ENCODE data around the gene LEMD2.

The LEMD2 gene

GRCh38 chr6:33744001-33744848 lies 44.7 kb downstream of the LEMD2 start:
- peaks cover 5% of the 10 kb centered on the region for H3K27me3 Mint-ChIP-seq (ENCODE audit: low read depth)

GRCh38 chr6:33742837-33743236 lies 46.1 kb downstream of the LEMD2 start:
- H3K27ac Mint-ChIP-seq, result no peak overlapping the region
- no peak for DNase-seq (ENCODE audit: low spot score)
- H3K9me3 Mint-ChIP-seq, result no peaks in the 10 kb centered on the region
- H3K27me3 Mint-ChIP-seq (ENCODE audit: low read depth), result peaks cover 5% of the 10 kb centered on the region
- no peak overlapping the region for H3K4me3 Mint-ChIP-seq
- H3K36me3 Mint-ChIP-seq (ENCODE audit: low read depth), result no peaks in the 10 kb centered on the region
- H3K4me1 Mint-ChIP-seq (ENCODE audit: low read depth), result no peaks in the 10 kb centered on the region

More at GRCh38 chr6:33744001-33744848, 44.7 kb downstream of the LEMD2 start:
- H3K36me3 Mint-ChIP-seq (ENCODE audit: low read depth), result no peaks in the 10 kb centered on the region
- H3K4me1 Mint-ChIP-seq (ENCODE audit: low read depth), result no peaks in the 10 kb centered on the region
- H3K4me3 Mint-ChIP-seq, result no peak overlapping the region
- DNase-seq (ENCODE audit: low spot score), result peak; percentile 56
- H3K9me3 Mint-ChIP-seq, result no peaks in the 10 kb centered on the region
- H3K27ac Mint-ChIP-seq, result no peak overlapping the region

- H3K4me3 Mint-ChIP-seq, result no peak overlapping the region
- no peaks in the 10 kb centered on the region for H3K4me1 Mint-ChIP-seq (ENCODE audit: low read depth)
- no peak for DNase-seq (ENCODE audit: low spot score)
- H3K27ac Mint-ChIP-seq, result no peak overlapping the region
- no peaks in the 10 kb centered on the region for H3K9me3 Mint-ChIP-seq
- no peaks in the 10 kb centered on the region for H3K36me3 Mint-ChIP-seq (ENCODE audit: low read depth)
- peaks cover 5% of the 10 kb centered on the region for H3K27me3 Mint-ChIP-seq (ENCODE audit: low read depth)
Measured at GRCh38 chr6:33742092-33742491, 46.8 kb downstream of the LEMD2 start.

GRCh38 chr6:33740794-33741193 lies 48.1 kb downstream of the LEMD2 start:
- no peak for DNase-seq (ENCODE audit: low spot score)
- no peaks in the 10 kb centered on the region for H3K36me3 Mint-ChIP-seq (ENCODE audit: low read depth)
- H3K9me3 Mint-ChIP-seq, result no peaks in the 10 kb centered on the region
- no peaks in the 10 kb centered on the region for H3K4me1 Mint-ChIP-seq (ENCODE audit: low read depth)
- H3K4me3 Mint-ChIP-seq, result no peak overlapping the region
- no peak overlapping the region for H3K27ac Mint-ChIP-seq
- H3K27me3 Mint-ChIP-seq (ENCODE audit: low read depth), result peaks cover 5% of the 10 kb centered on the region

GRCh38 chr6:33740204-33740608 lies 48.7 kb downstream of the LEMD2 start:
- no peak overlapping the region for H3K27ac Mint-ChIP-seq
- no peaks in the 10 kb centered on the region for H3K36me3 Mint-ChIP-seq (ENCODE audit: low read depth)
- H3K4me1 Mint-ChIP-seq (ENCODE audit: low read depth), result no peaks in the 10 kb centered on the region

DNA sequence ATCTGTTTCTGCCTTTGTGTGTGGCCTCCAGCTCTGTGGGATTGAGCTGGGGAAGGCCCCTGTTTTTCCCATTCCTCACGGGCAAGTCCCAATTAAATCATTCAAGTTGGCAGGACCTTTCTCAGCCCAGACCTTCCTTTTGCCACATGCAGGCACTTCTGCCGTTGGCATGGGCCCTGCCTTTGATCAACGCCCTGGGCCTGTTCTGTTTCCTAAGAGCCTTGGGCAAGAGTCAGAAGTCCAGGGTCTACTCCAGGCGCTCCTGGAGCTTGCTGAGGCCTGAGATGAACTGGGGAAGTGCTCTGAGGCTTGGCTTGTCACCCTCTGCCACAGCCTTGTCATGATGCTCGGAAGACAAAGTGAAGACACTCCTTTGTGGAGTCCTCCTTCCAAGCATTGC lies 49.4 kb downstream of the LEMD2 start:
- Mint-ChIP-seq H3K9me3 (no peaks in the 10 kb centered on the region), H3K4me3 (no peak overlapping the region), H3K27me3 (ENCODE audit: low read depth) (peaks cover 5% of the 10 kb centered on the region), H3K27ac (no peak overlapping the region), H3K4me1 (ENCODE audit: low read depth) (no peaks in the 10 kb centered on the region), H3K36me3 (ENCODE audit: low read depth) (no peaks in the 10 kb centered on the region)
- DNase-seq (ENCODE audit: low spot score), result no peak

More at GRCh38 chr6:33740204-33740608, 48.7 kb downstream of the LEMD2 start:
- Mint-ChIP-seq H3K9me3 (no peaks in the 10 kb centered on the region), H3K27me3 (ENCODE audit: low read depth) (peaks cover 5% of the 10 kb centered on the region), H3K4me3 (no peak overlapping the region)
- no peak for DNase-seq (ENCODE audit: low spot score)

DNA sequence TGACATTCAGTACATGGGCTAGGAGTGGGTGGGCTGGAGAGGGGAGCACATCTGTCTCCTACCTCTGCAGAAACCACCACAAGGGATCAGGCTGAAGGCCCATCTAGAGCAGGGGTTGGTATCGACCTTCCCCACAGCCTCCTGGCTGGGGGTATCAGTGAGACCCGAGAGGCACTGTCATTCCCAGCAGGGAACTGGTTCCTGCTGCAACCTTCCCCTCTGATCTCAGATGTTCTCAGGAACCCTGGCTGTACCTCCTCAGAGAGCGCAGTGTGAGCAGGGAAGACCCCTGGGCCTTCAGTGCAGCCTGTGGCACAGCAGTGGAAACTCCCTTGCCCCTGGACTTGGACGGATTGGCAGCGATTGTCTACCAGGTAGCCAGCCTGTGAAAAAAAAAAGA lies 50.1 kb downstream of the LEMD2 start:
- H3K4me1 Mint-ChIP-seq (ENCODE audit: low read depth), result no peaks in the 10 kb centered on the region

GRCh38 chr6:33738153-33738552 lies 50.8 kb downstream of the LEMD2 start:
- Mint-ChIP-seq H3K4me3 (no peak overlapping the region), H3K27me3 (ENCODE audit: low read depth) (peaks cover 5% of the 10 kb centered on the region), H3K4me1 (ENCODE audit: low read depth) (no peaks in the 10 kb centered on the region), H3K27ac (no peak overlapping the region), H3K36me3 (ENCODE audit: low read depth) (no peaks in the 10 kb centered on the region), H3K9me3 (no peaks in the 10 kb centered on the region)
- no peak for DNase-seq (ENCODE audit: low spot score)

More for the DNA sequence above, 50.1 kb downstream of the LEMD2 start:
- Mint-ChIP-seq H3K9me3 (no peaks in the 10 kb centered on the region), H3K27me3 (ENCODE audit: low read depth) (peaks cover 5% of the 10 kb centered on the region), H3K4me3 (no peak overlapping the region), H3K36me3 (ENCODE audit: low read depth) (no peaks in the 10 kb centered on the region), H3K27ac (no peak overlapping the region)
- DNase-seq (ENCODE audit: low spot score), result no peak

DNA sequence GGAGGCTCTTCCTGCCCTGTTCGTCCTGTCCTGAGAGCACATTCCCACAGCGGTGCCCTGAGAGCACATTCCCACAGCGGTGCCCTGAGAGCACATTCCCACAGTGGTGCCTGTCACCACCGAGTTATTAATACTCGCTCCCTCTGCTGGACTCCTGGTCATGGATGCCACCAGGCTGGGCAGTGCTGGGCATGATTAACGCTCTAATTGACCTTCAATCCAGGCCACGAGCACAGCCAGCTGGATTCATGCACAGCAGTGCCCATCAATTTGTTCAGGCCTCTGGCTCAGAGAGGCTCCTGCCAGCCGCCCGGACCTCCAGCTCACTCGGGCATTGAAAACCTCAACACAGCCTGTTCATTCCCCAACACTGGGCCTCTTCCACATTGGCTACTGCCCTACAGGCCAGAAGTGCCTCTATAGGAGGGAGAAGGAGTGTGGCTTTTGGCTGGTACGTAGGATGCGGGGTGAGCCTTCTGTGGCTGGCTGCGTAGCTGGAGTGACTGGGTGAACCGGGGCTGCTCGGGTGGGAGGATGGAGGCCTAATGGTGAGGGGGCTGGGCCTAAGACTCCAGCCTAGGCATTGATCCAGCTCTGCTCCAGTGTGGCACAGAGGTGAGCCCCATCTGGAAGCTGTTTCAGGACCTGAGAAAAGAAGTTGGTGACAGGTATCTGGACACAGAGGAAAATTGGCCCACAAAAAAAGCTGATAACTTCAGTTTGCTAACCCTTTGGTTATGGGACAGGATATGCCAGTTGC lies 51.5 kb downstream of the LEMD2 start:
- Mint-ChIP-seq H3K36me3 (ENCODE audit: low read depth) (no peaks in the 10 kb centered on the region), H3K4me1 (ENCODE audit: low read depth) (no peaks in the 10 kb centered on the region), H3K27ac (no peak overlapping the region), H3K9me3 (no peaks in the 10 kb centered on the region), H3K27me3 (ENCODE audit: low read depth) (no peaks in the 10 kb centered on the region), H3K4me3 (no peak overlapping the region)
- no peak for DNase-seq (ENCODE audit: low spot score)

GRCh38 chr6:33735216-33735615 lies 53.7 kb downstream of the LEMD2 start:
- Mint-ChIP-seq H3K9me3 (no peaks in the 10 kb centered on the region), H3K27me3 (ENCODE audit: low read depth) (no peaks in the 10 kb centered on the region), H3K4me3 (no peak overlapping the region), H3K36me3 (ENCODE audit: low read depth) (no peaks in the 10 kb centered on the region), H3K27ac (no peak overlapping the region), H3K4me1 (ENCODE audit: low read depth) (no peaks in the 10 kb centered on the region)
- DNase-seq (ENCODE audit: low spot score), result no peak

DNA sequence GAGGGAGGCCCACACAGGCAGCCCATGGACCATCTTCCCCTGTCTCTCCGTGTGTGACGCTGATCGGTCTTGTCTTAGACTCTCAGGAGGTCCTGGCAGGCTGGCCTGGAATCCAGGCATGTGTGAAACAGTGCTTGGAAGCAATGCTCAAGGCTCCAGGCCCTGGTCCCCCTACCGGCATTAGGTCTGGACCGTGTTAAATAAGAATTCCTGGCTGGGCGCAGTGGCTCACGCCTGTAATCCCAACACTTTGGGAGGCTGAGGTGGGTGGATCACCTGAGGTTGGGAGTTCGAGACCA lies 55.3 kb downstream of the LEMD2 start:
- no peaks in the 10 kb centered on the region for H3K27me3 Mint-ChIP-seq (ENCODE audit: low read depth)
- no peaks in the 10 kb centered on the region for H3K4me1 Mint-ChIP-seq (ENCODE audit: low read depth)
- H3K36me3 Mint-ChIP-seq (ENCODE audit: low read depth), result no peaks in the 10 kb centered on the region
- no peak overlapping the region for H3K27ac Mint-ChIP-seq
- no peak for DNase-seq (ENCODE audit: low spot score)
- H3K4me3 Mint-ChIP-seq, result no peak overlapping the region
- no peaks in the 10 kb centered on the region for H3K9me3 Mint-ChIP-seq

DNA sequence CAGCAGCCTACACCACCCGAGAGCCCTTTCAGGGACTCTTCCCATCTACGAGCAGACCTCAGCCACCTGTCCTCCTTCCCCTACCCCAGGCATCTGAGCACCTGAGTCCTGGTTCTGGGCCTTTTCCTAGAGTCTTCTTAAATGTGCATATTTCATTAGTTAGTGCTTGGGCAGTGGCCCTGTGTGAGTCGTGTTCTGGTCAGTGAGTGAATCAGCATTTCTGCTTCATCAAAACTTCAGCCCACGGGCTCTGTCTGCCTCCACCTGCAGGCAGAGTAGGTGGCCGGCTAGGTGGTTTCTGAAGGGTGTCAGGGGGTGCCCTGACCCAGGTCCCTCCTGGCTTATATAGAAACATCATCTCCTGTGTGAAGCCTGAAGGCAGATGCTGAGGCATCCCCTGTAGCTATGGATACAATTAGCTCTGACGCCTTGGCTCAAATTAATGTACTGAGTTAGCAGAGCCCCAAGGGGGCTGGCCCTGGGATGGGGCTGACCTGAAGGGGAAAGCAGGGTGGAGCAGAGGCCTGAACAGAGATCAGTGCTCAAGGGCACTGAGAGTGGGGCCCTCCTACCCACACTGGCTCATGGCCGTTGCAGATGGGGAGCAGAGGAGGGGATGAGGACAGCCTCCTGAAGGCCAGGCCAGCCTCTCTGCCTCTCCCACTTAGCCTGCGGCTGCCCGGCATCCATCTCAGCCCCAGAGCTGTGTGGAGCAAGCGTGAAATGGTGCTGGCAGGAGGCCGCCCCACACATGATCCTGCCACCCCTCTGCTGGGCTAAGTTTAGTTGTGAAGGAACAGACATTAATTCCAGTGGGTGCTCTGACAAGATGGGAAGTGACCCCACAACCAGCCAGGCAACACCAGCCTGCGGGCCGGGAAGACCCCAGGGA lies 55.9 kb downstream of the LEMD2 start:
- no peak for DNase-seq (ENCODE audit: low spot score)
- Mint-ChIP-seq H3K27ac (no peak overlapping the region), H3K4me3 (no peak overlapping the region), H3K36me3 (ENCODE audit: low read depth) (no peaks in the 10 kb centered on the region), H3K9me3 (no peaks in the 10 kb centered on the region), H3K27me3 (ENCODE audit: low read depth) (no peaks in the 10 kb centered on the region), H3K4me1 (ENCODE audit: low read depth) (no peaks in the 10 kb centered on the region)

DNA sequence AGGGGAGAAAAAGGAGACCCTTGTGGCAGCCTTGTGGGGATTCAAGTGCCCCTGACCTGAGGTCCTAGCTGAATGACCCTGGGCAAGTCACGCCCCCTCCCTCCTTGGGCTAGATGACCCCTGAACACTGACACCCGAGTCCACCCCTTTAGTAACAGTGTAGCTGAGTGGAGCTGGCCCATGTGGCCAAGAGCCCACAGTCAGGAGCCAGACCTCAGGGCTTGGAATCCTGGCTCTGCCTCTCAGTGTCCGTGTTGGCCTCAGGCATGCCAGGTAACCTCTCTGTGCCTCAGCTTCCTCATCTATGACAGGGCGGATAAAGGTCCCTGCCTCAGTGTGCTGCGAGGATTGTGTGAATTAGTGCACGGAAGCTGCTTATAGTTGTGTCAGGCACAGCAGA lies 56.5 kb downstream of the LEMD2 start:
- H3K9me3 Mint-ChIP-seq, result no peaks in the 10 kb centered on the region
- H3K36me3 Mint-ChIP-seq (ENCODE audit: low read depth), result no peaks in the 10 kb centered on the region
- no peak overlapping the region for H3K27ac Mint-ChIP-seq
- no peaks in the 10 kb centered on the region for H3K27me3 Mint-ChIP-seq (ENCODE audit: low read depth)
- DNase-seq (ENCODE audit: low spot score), result no peak
- no peaks in the 10 kb centered on the region for H3K4me1 Mint-ChIP-seq (ENCODE audit: low read depth)
- H3K4me3 Mint-ChIP-seq, result no peak overlapping the region
